DND-41 (cell line): Measurements from ENCODE around the gene IL1RL2.

Source experiments
- EZH2 ChIP-seq: IDR thresholded peaks from 3 replicates; pipeline ENCODE4 v1.6.1; 2012; ENCODE audit warnings: borderline replicate concordance, low read depth, mild to moderate bottlenecking, moderate library complexity, low read length, inconsistent platforms; ENCODE audit not compliant: severe bottlenecking
- TF ChIP-seq, protein P1 (sequence below): IDR thresholded peaks from 2 replicates; pipeline ENCODE4 v1.5.1; 2012; ENCODE audit warnings: borderline replicate concordance, low read length, moderate library complexity, mild to moderate bottlenecking; ENCODE audit not compliant: poor library complexity, severe bottlenecking; ENCODE audit errors: extremely low read depth

DNA sequence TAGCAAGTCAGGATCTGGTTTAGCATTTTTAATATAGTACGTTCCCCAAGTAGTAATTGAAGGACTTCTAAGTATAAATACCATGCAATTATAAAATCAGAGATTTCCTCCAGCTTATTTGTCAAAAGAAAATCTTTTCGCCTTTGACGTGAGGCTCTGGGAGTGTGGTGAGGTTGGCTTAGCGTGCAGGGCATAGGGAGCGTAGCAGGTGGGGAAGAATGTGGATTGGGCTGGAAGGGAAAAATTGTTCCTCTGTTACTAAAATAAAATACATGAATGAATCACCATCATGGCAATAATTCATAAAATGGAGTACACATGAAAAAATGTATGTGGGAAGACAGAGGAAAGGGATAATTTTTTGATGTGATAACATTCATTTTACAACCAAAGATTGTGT is 5.4 kb upstream of the IL1RL2 start:
- TF ChIP-seq, protein P1, sequence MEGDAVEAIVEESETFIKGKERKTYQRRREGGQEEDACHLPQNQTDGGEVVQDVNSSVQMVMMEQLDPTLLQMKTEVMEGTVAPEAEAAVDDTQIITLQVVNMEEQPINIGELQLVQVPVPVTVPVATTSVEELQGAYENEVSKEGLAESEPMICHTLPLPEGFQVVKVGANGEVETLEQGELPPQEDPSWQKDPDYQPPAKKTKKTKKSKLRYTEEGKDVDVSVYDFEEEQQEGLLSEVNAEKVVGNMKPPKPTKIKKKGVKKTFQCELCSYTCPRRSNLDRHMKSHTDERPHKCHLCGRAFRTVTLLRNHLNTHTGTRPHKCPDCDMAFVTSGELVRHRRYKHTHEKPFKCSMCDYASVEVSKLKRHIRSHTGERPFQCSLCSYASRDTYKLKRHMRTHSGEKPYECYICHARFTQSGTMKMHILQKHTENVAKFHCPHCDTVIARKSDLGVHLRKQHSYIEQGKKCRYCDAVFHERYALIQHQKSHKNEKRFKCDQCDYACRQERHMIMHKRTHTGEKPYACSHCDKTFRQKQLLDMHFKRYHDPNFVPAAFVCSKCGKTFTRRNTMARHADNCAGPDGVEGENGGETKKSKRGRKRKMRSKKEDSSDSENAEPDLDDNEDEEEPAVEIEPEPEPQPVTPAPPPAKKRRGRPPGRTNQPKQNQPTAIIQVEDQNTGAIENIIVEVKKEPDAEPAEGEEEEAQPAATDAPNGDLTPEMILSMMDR, result no peak
- TF ChIP-seq EZH2, result no peak
